ENCODE measurements around the gene DOCK4.

DOCK4 gene

DNA sequence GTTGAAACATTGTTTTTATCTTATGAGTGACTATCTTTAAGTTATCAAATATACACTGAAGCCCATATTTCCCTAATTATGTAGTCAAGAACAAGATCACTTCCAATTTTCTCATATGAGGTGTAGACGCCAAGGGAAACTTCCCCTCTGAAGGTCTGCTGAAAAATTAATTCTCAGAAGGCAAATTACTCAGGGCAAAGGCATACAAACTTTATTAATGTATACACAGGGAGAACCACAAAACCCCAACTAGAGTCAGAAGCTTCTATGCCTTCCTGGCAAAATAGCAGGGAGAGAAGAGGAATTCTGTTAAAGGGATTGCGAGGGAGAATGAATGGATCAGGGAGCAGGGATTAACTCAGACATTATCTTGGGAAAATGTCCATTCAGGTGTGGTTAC lies 83.4 kb downstream of the DOCK4 start:
- H3K36me3 ChIP-seq: no peaks in the 10 kb centered on the region
- H3K4me3 ChIP-seq (ENCODE audit: low read depth, low read length): no peak overlapping the region
- no peaks in the 10 kb centered on the region for H3K27me3 ChIP-seq
- H3K9me3 ChIP-seq: no peaks in the 10 kb centered on the region
- H3K4me1 ChIP-seq: no peaks in the 10 kb centered on the region
- no peak for DNase-seq
- TF ChIP-seq, protein P1, sequence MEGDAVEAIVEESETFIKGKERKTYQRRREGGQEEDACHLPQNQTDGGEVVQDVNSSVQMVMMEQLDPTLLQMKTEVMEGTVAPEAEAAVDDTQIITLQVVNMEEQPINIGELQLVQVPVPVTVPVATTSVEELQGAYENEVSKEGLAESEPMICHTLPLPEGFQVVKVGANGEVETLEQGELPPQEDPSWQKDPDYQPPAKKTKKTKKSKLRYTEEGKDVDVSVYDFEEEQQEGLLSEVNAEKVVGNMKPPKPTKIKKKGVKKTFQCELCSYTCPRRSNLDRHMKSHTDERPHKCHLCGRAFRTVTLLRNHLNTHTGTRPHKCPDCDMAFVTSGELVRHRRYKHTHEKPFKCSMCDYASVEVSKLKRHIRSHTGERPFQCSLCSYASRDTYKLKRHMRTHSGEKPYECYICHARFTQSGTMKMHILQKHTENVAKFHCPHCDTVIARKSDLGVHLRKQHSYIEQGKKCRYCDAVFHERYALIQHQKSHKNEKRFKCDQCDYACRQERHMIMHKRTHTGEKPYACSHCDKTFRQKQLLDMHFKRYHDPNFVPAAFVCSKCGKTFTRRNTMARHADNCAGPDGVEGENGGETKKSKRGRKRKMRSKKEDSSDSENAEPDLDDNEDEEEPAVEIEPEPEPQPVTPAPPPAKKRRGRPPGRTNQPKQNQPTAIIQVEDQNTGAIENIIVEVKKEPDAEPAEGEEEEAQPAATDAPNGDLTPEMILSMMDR (IDR thresholded peaks at IDR 0.05; ENCODE audit: low read depth, low read length): no peak

- no peak for DNase-seq
- Histone ChIP-seq H3K9me3 (no peaks in the 10 kb centered on the region), H3K27me3 (no peaks in the 10 kb centered on the region), H3K4me1 (no peaks in the 10 kb centered on the region), H3K36me3 (no peaks in the 10 kb centered on the region), H3K4me3 (ENCODE audit: low read depth, low read length) (no peak overlapping the region)
- TF ChIP-seq, protein P1 (IDR thresholded peaks at IDR 0.05; ENCODE audit: low read depth, low read length): no peak
Measured at GRCh38 chr7:112122144-112122543, 84.1 kb downstream of the DOCK4 start.

- H3K27me3 ChIP-seq: no peaks in the 10 kb centered on the region
- no peaks in the 10 kb centered on the region for H3K4me1 ChIP-seq
- H3K36me3 ChIP-seq: no peaks in the 10 kb centered on the region
- H3K4me3 ChIP-seq (ENCODE audit: low read depth, low read length): no peak overlapping the region
- H3K9me3 ChIP-seq: no peaks in the 10 kb centered on the region
- no peak for DNase-seq
- TF ChIP-seq, protein P1 (IDR thresholded peaks at IDR 0.05; ENCODE audit: low read depth, low read length): no peak
Measured at GRCh38 chr7:112121318-112121717, 84.9 kb downstream of the DOCK4 start.

DNA sequence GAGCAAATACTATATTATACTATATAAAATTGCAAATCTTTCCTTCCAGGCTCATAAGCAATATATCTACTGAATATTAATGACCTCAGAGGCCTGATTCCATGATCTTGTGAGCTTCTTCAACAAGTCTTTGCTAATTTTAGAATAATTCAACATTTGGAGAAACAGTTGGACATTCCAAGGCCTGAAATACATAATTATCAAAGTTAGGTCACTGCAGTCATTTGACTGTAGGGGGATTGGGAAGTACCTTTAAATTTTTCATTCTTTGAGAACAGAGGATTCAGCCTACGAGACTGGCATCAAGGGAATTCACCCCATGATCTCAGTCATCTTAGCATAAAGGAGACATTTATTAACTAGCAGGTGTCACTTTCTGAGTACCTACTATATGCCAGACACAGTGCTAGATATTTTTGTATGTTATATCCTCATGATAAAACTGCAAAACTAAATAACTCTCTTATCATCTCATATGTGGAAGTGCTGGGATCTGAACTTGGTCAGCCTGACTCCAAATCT lies 85.4 kb downstream of the DOCK4 start:
- H3K36me3 ChIP-seq: no peaks in the 10 kb centered on the region
- TF ChIP-seq, protein P1 (IDR thresholded peaks at IDR 0.05; ENCODE audit: low read depth, low read length): no peak
- DNase-seq: no peak

DNA sequence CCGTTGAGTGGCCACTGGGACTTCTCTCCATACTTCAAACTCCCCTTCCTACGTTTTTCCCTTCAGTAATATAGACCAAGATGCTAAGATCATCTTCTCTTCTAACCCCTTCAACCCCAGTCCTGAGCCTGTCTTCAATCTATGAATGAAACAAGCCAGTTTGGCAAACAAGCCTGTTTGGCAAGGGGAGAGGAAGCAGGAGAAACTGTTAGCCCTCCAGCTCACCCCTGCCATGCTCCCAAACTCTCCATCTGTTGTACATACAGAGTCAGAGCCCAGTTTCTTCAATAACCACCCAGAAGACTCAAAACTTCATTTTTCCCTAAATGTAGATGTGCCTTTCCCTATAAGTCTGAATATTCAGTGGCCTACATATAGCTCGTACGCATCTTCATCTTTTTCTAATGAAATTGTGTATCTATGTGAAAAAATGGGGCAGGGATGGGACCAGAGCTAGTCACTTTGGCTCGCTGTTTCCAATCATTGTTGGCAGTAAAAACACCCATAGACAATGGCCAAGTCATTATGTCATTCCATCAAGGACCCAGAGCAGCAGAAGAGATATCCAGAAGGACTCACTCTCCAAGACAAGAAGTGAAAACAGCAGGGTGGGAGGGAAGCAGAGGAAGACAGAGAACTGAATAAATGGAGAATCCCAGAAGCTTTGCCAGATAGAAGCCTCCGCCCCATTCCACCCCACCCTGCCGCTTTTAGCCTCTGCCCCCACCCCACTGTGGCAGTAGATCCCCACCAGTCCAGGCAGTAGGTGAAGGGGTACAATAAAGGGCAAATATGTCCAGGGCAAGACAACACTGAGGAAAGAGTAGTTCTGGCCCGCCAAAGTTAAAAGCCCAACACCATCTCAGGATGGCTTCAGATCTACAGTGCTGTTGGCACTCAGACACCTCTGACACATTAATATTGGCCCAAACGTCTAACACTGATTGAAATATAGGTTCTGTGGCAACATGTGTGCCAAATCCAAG lies 87.3 kb downstream of the DOCK4 start:
- no peaks in the 10 kb centered on the region for H3K9me3 ChIP-seq
- no peaks in the 10 kb centered on the region for H3K4me1 ChIP-seq
- DNase-seq: no peak
- H3K4me3 ChIP-seq (ENCODE audit: low read depth, low read length): no peak overlapping the region
- no peaks in the 10 kb centered on the region for H3K36me3 ChIP-seq
- H3K27me3 ChIP-seq: no peaks in the 10 kb centered on the region
- TF ChIP-seq, protein P1 (IDR thresholded peaks at IDR 0.05; ENCODE audit: low read depth, low read length): no peak

More for the DNA sequence above, 85.4 kb downstream of the DOCK4 start:
- no peaks in the 10 kb centered on the region for H3K27me3 ChIP-seq
- H3K4me1 ChIP-seq: no peaks in the 10 kb centered on the region
- H3K4me3 ChIP-seq (ENCODE audit: low read depth, low read length): no peak overlapping the region
- H3K9me3 ChIP-seq: no peaks in the 10 kb centered on the region

- Histone ChIP-seq H3K4me3 (ENCODE audit: low read depth, low read length) (no peak overlapping the region), H3K9me3 (no peaks in the 10 kb centered on the region), H3K27me3 (no peaks in the 10 kb centered on the region), H3K36me3 (no peaks in the 10 kb centered on the region), H3K4me1 (no peaks in the 10 kb centered on the region)
- TF ChIP-seq, protein P1 (IDR thresholded peaks at IDR 0.05; ENCODE audit: low read depth, low read length): no peak
- no peak for DNase-seq
Measured at GRCh38 chr7:112116894-112117293, 89.3 kb downstream of the DOCK4 start.

All from BE2C (cell line).